K562 (cell line): ENCODE data around the gene CHCHD6. TPM values are rescaled to one million over a fixed set of nuclear protein-coding genes. Genes with fewer than 3 reads are reported as not detected.

Source experiments
- ATAC-seq: fragments of 200-7000 bp; cut with Tn5 transposase; 3 replicates; pipeline ENCODE4 v1.9.1; 2020; ENCODE audit warnings: moderate library complexity
- BruUV-seq: library from RNA; stranded (reverse); fragments of 400-500 nt; replicated peaks from 2 replicates; lab custom pipeline; 2021; lab: Mats Ljungman, UMichigan
- CTCF ChIA-PET: fragments of 300-600 bp; formaldehyde crosslinking; extraction: SDS; loops from one replicate; lab custom pipeline; 2021; ENCODE audit warnings: low intra/inter-chr PET ratio; lab: Yijun Ruan, JAX
- POLR2A ChIA-PET: fragments of 300-600, 350-650 bp; sonication (Branson Sonifier 250); formaldehyde crosslinking; extraction: SDS; loops from one replicate; lab custom pipeline; 2021; ENCODE audit warnings: antibody characterized with exemption, inconsistent platforms; lab: Yijun Ruan, JAX
- DNase-seq, 4 experiments: peaks; one replicate each; pipeline versions ENCODE4 v3.0.0 to v3.0.0-alpha.2; 2011 to 2018; ENCODE audit warnings: low spot score in 3 of 4, mixed read lengths in 3 of 4; ENCODE audit errors: extremely low read depth in 1 of 4
- FAIRE-seq: peaks from 2 replicates; lab custom pipeline; 2011; peaks lifted over from hg19 to GRCh38; lab: Jason Lieb, UNC
- H2AFZ ChIP-seq: 2 replicates; pipeline ENCODE4 v1.6.0; 2011; ENCODE audit warnings: low read depth, low read length, control low read depth, inconsistent platforms
- H3K27ac ChIP-seq: fragments of 200-600 bp; 3 replicates; pipeline ENCODE4 v1.8.0; 2011; ENCODE audit warnings: low read depth, mild to moderate bottlenecking, control low read depth, inconsistent platforms, low read length, moderate library complexity, mixed read lengths; ENCODE audit errors: extremely low read depth
- H3K27me3 ChIP-seq, 2 experiments: fragments of 300-600 bp in 1 of 2; 2 replicates in 1 of 2; 3 replicates in 1 of 2; pipeline versions ENCODE4 v1.6.0 to v1.8.0; 2011; ENCODE audit warnings: inconsistent platforms in 2 of 2, low read length in 2 of 2, mild to moderate bottlenecking in 1 of 2, mixed read lengths in 1 of 2, moderate library complexity in 1 of 2; ENCODE audit not compliant: control insufficient read depth in 2 of 2, insufficient read depth in 2 of 2
- H3K36me3 ChIP-seq: fragments of 300-600 bp; 3 replicates; pipeline ENCODE4 v1.8.0; 2011; ENCODE audit warnings: mild to moderate bottlenecking, low read length, inconsistent platforms; ENCODE audit not compliant: control insufficient read depth, insufficient read depth
- H3K4me1 ChIP-seq, 2 experiments: fragments of 200-600 bp in 1 of 2; replicated peaks in 1 of 2; 2 replicates in 1 of 2; 3 replicates in 1 of 2; pipeline versions ENCODE4 v1.5.1 to v1.8.0; 2011; ENCODE audit warnings: inconsistent platforms in 2 of 2, low read length in 2 of 2, mild to moderate bottlenecking in 1 of 2, mixed read lengths in 1 of 2, moderate library complexity in 1 of 2; ENCODE audit not compliant: control insufficient read depth in 2 of 2, insufficient read depth in 2 of 2
- H3K4me2 ChIP-seq: 2 replicates; pipeline ENCODE4 v1.6.1; 2011; ENCODE audit warnings: low read length, control low read depth, inconsistent platforms, mixed read lengths; ENCODE audit not compliant: insufficient read depth
- H3K4me3 ChIP-seq: fragments of 200-600 bp; sonication (generic), shearing (Covaris generic); 2 replicates; pipeline ENCODE4 v1.5.1; 2016; ENCODE audit warnings: control low read depth, inconsistent platforms
- H3K79me2 ChIP-seq: fragments of 200-600 bp; 3 replicates; pipeline ENCODE4 v1.8.0; 2011; ENCODE audit warnings: low read length, inconsistent platforms; ENCODE audit not compliant: control insufficient read depth, insufficient read depth
- H3K9ac ChIP-seq, 2 experiments: 2 replicates each; pipeline versions ENCODE4 v1.6.0 to v1.6.1; 2011; ENCODE audit warnings: low read depth in 2 of 2, low read length in 2 of 2, control low read depth in 1 of 2, inconsistent platforms in 1 of 2, mild to moderate bottlenecking in 1 of 2, mixed read lengths in 1 of 2; ENCODE audit not compliant: insufficient read depth in 1 of 2
- H3K9me1 ChIP-seq: one replicate; pipeline ENCODE4 v1.6.0; 2011; ENCODE audit warnings: inconsistent platforms, mild to moderate bottlenecking, low read length, moderate library complexity; ENCODE audit not compliant: control insufficient read depth, insufficient read depth
- H3K9me3 ChIP-seq: replicated peaks from 2 replicates; pipeline ENCODE4 v1.5.1; 2011; ENCODE audit warnings: low read depth, low read length, inconsistent platforms; ENCODE audit not compliant: control insufficient read depth, insufficient read depth
- H4K20me1 ChIP-seq: replicated peaks from 2 replicates; pipeline ENCODE4 v1.6.1; 2011; ENCODE audit warnings: low read length, inconsistent platforms, mixed read lengths; ENCODE audit not compliant: control insufficient read depth, insufficient read depth
- ARID1B ChIP-seq: fragments of 450-650 bp; IDR thresholded peaks from 2 replicates; pipeline ENCODE4 v1.6.1; 2016; ENCODE audit warnings: antibody characterized with exemption, mild to moderate bottlenecking, inconsistent platforms
- ATF7 ChIP-seq: fragments of 450-650 bp; IDR thresholded peaks from 2 replicates; pipeline ENCODE4 v1.7.1; 2014; ENCODE audit warnings: mild to moderate bottlenecking, moderate library complexity
- CBFA2T3 ChIP-seq: fragments of 450-650 bp; IDR thresholded peaks from 2 replicates; pipeline ENCODE4 v1.6.1; 2017
- CTBP1 ChIP-seq: fragments of 450-650 bp; IDR thresholded peaks from 2 replicates; pipeline ENCODE4 v1.6.1; 2016; ENCODE audit warnings: borderline replicate concordance
- EGR1 ChIP-seq: fragments of 450-650 bp; conservative IDR thresholded peaks from 2 replicates; pipeline ENCODE4 v1.6.1; 2017; ENCODE audit warnings: mild to moderate bottlenecking
- HNRNPK ChIP-seq: fragments of 200-400 bp; formaldehyde crosslinking; IDR thresholded peaks from one replicate; pipeline ENCODE4 v1.6.1; 2018; ENCODE audit warnings: mild to moderate bottlenecking, low read depth, low read length; ENCODE audit not compliant: poor library complexity, severe bottlenecking
- MTA2 ChIP-seq: fragments of 450-650 bp; IDR thresholded peaks from 2 replicates; pipeline ENCODE4 v1.6.1; 2016; ENCODE audit warnings: low read depth
- NFRKB ChIP-seq: fragments of 450-650 bp; IDR thresholded peaks from 2 replicates; pipeline ENCODE4 v1.6.1; 2016; ENCODE audit warnings: low read depth
- NRF1 ChIP-seq, 2 experiments: fragments of 450-650 bp; IDR thresholded peaks in 1 of 2; conservative IDR thresholded peaks in 1 of 2; 2 replicates each; pipeline ENCODE4 v1.6.1; 2014; ENCODE audit warnings: mild to moderate bottlenecking in 2 of 2
- POLR2B ChIP-seq: fragments of 450-650 bp; IDR thresholded peaks from 2 replicates; pipeline ENCODE4 v1.6.1; 2018; ENCODE audit warnings: low read depth; ENCODE audit not compliant: partially characterized antibody
- SMARCE1 ChIP-seq: fragments of 450-650 bp; IDR thresholded peaks from 2 replicates; pipeline ENCODE4 v1.7.1; 2016; ENCODE audit warnings: mild to moderate bottlenecking
- TFAP4 ChIP-seq: sonication (generic); formaldehyde crosslinking; IDR thresholded peaks from 2 replicates; pipeline ENCODE4 v1.8.0; 2022; ENCODE audit warnings: missing genetic modification reagents, mild to moderate bottlenecking, moderate library complexity, borderline replicate concordance
- TGIF2 ChIP-seq: sonication (generic); formaldehyde crosslinking; IDR thresholded peaks from 2 replicates; pipeline ENCODE4 v1.8.1; 2022; ENCODE audit warnings: mild to moderate bottlenecking, missing genetic modification reagents, moderate library complexity
- TSC22D4 ChIP-seq: fragments of 450-650 bp; IDR thresholded peaks from 2 replicates; pipeline ENCODE4 v1.6.1; 2016; ENCODE audit warnings: missing genetic modification characterization, missing biosample characterization, control low read depth
- ZFPM2 ChIP-seq: fragments of 250-450 bp; sonication (Bioruptor Pico); IDR thresholded peaks from 2 replicates; pipeline ENCODE4 v1.5.1; 2022; ENCODE audit warnings: mild to moderate bottlenecking
- ZNF134 ChIP-seq: fragments of 250-450 bp; sonication (Bioruptor Pico); conservative IDR thresholded peaks from 2 replicates; pipeline ENCODE4 v1.4.0; 2020
- ZNF143 ChIP-seq: sonication (generic); formaldehyde crosslinking; IDR thresholded peaks from 2 replicates; pipeline ENCODE4 v1.9.0; 2022; ENCODE audit warnings: mild to moderate bottlenecking, missing genetic modification reagents
- ZNF174 ChIP-seq: fragments of 250-450 bp; sonication (Bioruptor Pico); IDR thresholded peaks from 2 replicates; pipeline ENCODE4 v1.4.0; 2020; ENCODE audit warnings: mild to moderate bottlenecking
- ZNF644 ChIP-seq: fragments of 200-800 bp; sonication (Bioruptor generic); IDR thresholded peaks from 2 replicates; pipeline ENCODE4 v1.6.1; 2016; ENCODE audit warnings: low read depth, missing genetic modification characterization, missing compliant biosample characterization
- ZNF79 ChIP-seq: fragments of 250-450 bp; sonication (Bioruptor Pico); IDR thresholded peaks from 2 replicates; pipeline ENCODE4 v1.4.0; 2020; ENCODE audit warnings: low read depth, mild to moderate bottlenecking, moderate library complexity
- WGBS: fragments of 100-300 bp; shearing (Covaris generic); methylation state at CpG from one replicate; pipeline ENCODE4 v1.1.6; 2016; ENCODE audit warnings: low coverage, mixed read lengths; ENCODE audit not compliant: insufficient coverage; ENCODE audit errors: missing lambda C conversion rate; 5-methylcytosine and 5-hydroxymethylcytosine counted together
- in situ Hi-C: fragments of 300-500 bp; cut with MboI; formaldehyde crosslinking; loops from 4 replicates; pipeline ENCODE4 v1.15.0; 2018; ENCODE audit warnings: inconsistent platforms, mixed read lengths
- intact Hi-C: fragments of 100-400 bp; cut with micrococcal nuclease; formaldehyde crosslinking; loops from 2 replicates; pipeline ENCODE4 v1.14.2; 2022
- polyA plus RNA-seq, 8 experiments: library from polyadenylated mRNA; depleted of rRNA in 4 of 8; stranded (reverse) in 5 of 8; unstranded in 3 of 8; fragments of >200 nt; fragmentation: Nextera tagmentation in 2 of 8; fragmentation: Illumina TruSeq in 1 of 8; extraction: Ambion mirVana in 2 of 8; extraction: Trizol in 1 of 8; gene quantifications; 2 replicates each; pipeline versions ENCODE4 v1.2.1 to v1.2.3, GENCODE V29; 2011 to 2014; ENCODE audit warnings: inconsistent platforms in 1 of 8, missing spikeins in 1 of 8
- total RNA-seq, 7 experiments: library from RNA; depleted of rRNA in 6 of 7; stranded (reverse); fragments of >200 nt in 6 of 7; fragmentation: Illumina TruSeq in 2 of 7; extraction: Trizol in 2 of 7; gene quantifications; 2 replicates each; pipeline versions ENCODE4 v1.2.1 to v1.2.3, GENCODE V29; 2011 to 2021; ENCODE audit warnings: low replicate concordance in 1 of 7
- TF ChIP-seq, protein P1 (sequence below): fragments of 250-450 bp; sonication (Bioruptor Pico); IDR thresholded peaks from 2 replicates; pipeline ENCODE4 v1.4.0; 2020; ENCODE audit warnings: mild to moderate bottlenecking, moderate library complexity
- TF ChIP-seq, protein P2 (sequence below): sonication (generic); formaldehyde crosslinking; IDR thresholded peaks from 2 replicates; pipeline ENCODE4 v1.9.0; 2022; ENCODE audit warnings: mild to moderate bottlenecking, missing genetic modification reagents

The CHCHD6 gene
- total and polyA plus RNA-seq, 9 of the 15 experiments (the other 6 are each of a cell fraction or from before 2014, with no cell fraction given): 4.6 to 18.6 (median 10.9) TPM

GRCh38 chr3:126881861-126882260 is 177.8 kb downstream of the CHCHD6 start:
- in situ Hi-C loops: no loop called here
- BruUV-seq: no TSS peak
- H3K4me3 ChIP-seq: no peak overlapping the region
- H3K4me2 ChIP-seq: no peak overlapping the region
- TF ChIP-seq SMARCE1 (peak; percentile 17; the same call in 1 of the 2 replicates), TSC22D4 (tag) (no peak), HNRNPK (no peak), CBFA2T3 (peak; percentile 38; the same call in 1 of the 2 replicates), TGIF2 (no peak), NRF1 (conservative IDR thresholded peaks at IDR 0.05 in 1 of 2, IDR thresholded peaks at IDR 0.05 in 1 of 2) (no peak), ZNF134 (CRISPR knock-in tag) (no peak), NFRKB (no peak), ZFPM2 (CRISPR knock-in tag) (no peak), ATF7 (no peak), ZNF79 (no peak), EGR1 (no peak), POLR2B (no peak), ZNF174 (CRISPR knock-in tag) (no peak), CTBP1 (0 out of 2 replicates have a peak, but pooled peaks have one; percentile 36), ZNF143 (no peak), ARID1B (peak; percentile 38; the same call in 1 of the 2 replicates), MTA2 (no peak), ZNF644 (tag) (no peak), TFAP4 (no peak)
- TF ChIP-seq, protein P1, sequence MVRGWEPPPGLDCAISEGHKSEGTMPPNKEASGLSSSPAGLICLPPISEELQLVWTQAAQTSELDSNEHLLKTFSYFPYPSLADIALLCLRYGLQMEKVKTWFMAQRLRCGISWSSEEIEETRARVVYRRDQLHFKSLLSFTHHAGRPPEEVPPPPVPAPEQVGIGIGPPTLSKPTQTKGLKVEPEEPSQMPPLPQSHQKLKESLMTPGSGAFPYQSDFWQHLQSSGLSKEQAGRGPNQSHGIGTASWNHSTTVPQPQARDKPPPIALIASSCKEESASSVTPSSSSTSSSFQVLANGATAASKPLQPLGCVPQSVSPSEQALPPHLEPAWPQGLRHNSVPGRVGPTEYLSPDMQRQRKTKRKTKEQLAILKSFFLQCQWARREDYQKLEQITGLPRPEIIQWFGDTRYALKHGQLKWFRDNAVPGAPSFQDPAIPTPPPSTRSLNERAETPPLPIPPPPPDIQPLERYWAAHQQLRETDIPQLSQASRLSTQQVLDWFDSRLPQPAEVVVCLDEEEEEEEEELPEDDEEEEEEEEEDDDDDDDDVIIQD (CRISPR knock-in tag): no peak
- TF ChIP-seq, protein P2, sequence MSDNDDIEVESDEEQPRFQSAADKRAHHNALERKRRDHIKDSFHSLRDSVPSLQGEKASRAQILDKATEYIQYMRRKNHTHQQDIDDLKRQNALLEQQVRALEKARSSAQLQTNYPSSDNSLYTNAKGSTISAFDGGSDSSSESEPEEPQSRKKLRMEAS (CRISPR knock-in tag): no peak
- TF ChIP-seq, all 486 proteins: peak for 4
- POLR2A ChIA-PET: no interaction called here
- no peak for FAIRE-seq
- Histone ChIP-seq H2AFZ (no peak overlapping the region), H3K36me3 (no peaks in the 10 kb centered on the region), H3K27ac (no peak overlapping the region), H3K9ac (no peak overlapping the region), H3K9me3 (no peaks in the 10 kb centered on the region), H3K9me1 (no peaks in the 10 kb centered on the region), H4K20me1 (no peaks in the 10 kb centered on the region), H3K27me3 (no peaks in the 10 kb centered on the region), H3K79me2 (no peaks in the 10 kb centered on the region), H3K4me1 (peaks cover 15 to 16% of the 10 kb centered on the region in 2 experiments; a peak in 4 of 5 replicates)
- WGBS: 19% methylated on average over 6 of the region's 6 CpGs
- no peak for ATAC-seq
- intact Hi-C loops: no loop called here
- DNase-seq: peak in 2 of 4 experiments; percentile 58 to 61
- CTCF ChIA-PET: no interaction called here
